ENCODE measurements around the gene C1orf87.

The C1orf87 gene

GRCh38 chr1:60066001-60066400, 7.6 kb downstream of the C1orf87 start:
- no peak overlapping the region for H3K27ac ChIP-seq (ENCODE audit: low read depth in 2 of 2, low read length in 2 of 2)
- H3K36me3 ChIP-seq (ENCODE audit: control insufficient read depth in 2 of 2, insufficient read depth in 2 of 2, low read length in 2 of 2) = no peaks in the 10 kb centered on the region
- H3K4me3 ChIP-seq (ENCODE audit: low read length in 2 of 2) = no peak overlapping the region
- H3K4me1 ChIP-seq (ENCODE audit: control insufficient read depth in 2 of 2, insufficient read depth in 2 of 2, low read length in 2 of 2) = no peaks in the 10 kb centered on the region
- H3K27me3 ChIP-seq (ENCODE audit: control insufficient read depth in 2 of 2, insufficient read depth in 2 of 2, low read length in 2 of 2) = no peaks in the 10 kb centered on the region
- H3K9me3 ChIP-seq (ENCODE audit: control insufficient read depth in 2 of 2, low read length in 2 of 2) = no peaks in the 10 kb centered on the region
- H3K9ac ChIP-seq (ENCODE audit: low read depth in 1 of 2, low read length in 2 of 2) = no peak overlapping the region

GRCh38 chr1:60065199-60065598, 8.4 kb downstream of the C1orf87 start:
- H3K27ac ChIP-seq (ENCODE audit: low read depth in 2 of 2, low read length in 2 of 2) = no peak overlapping the region
- no peaks in the 10 kb centered on the region for H3K9me3 ChIP-seq (ENCODE audit: control insufficient read depth in 2 of 2, low read length in 2 of 2)
- no peaks in the 10 kb centered on the region for H3K36me3 ChIP-seq (ENCODE audit: control insufficient read depth in 2 of 2, insufficient read depth in 2 of 2, low read length in 2 of 2)
- no peak overlapping the region for H3K4me3 ChIP-seq (ENCODE audit: low read length in 2 of 2)
- no peaks in the 10 kb centered on the region for H3K27me3 ChIP-seq (ENCODE audit: control insufficient read depth in 2 of 2, insufficient read depth in 2 of 2, low read length in 2 of 2)
- H3K4me1 ChIP-seq (ENCODE audit: control insufficient read depth in 2 of 2, insufficient read depth in 2 of 2, low read length in 2 of 2) = no peaks in the 10 kb centered on the region
- no peak overlapping the region for H3K9ac ChIP-seq (ENCODE audit: low read depth in 1 of 2, low read length in 2 of 2)

GRCh38 chr1:60063561-60063960, 10.0 kb downstream of the C1orf87 start:
- Histone ChIP-seq H3K4me1 (ENCODE audit: control insufficient read depth in 2 of 2, insufficient read depth in 2 of 2, low read length in 2 of 2) (no peaks in the 10 kb centered on the region), H3K4me3 (ENCODE audit: low read length in 2 of 2) (no peak overlapping the region), H3K36me3 (ENCODE audit: control insufficient read depth in 2 of 2, insufficient read depth in 2 of 2, low read length in 2 of 2) (no peaks in the 10 kb centered on the region), H3K9ac (ENCODE audit: low read depth in 1 of 2, low read length in 2 of 2) (no peak overlapping the region), H3K27me3 (ENCODE audit: control insufficient read depth in 2 of 2, insufficient read depth in 2 of 2, low read length in 2 of 2) (no peaks in the 10 kb centered on the region), H3K27ac (ENCODE audit: low read depth in 2 of 2, low read length in 2 of 2) (no peak overlapping the region), H3K9me3 (ENCODE audit: control insufficient read depth in 2 of 2, low read length in 2 of 2) (no peaks in the 10 kb centered on the region)

GRCh38 chr1:60059468-60059867, 14.1 kb downstream of the C1orf87 start:
- Histone ChIP-seq H3K9ac (ENCODE audit: low read depth in 1 of 2, low read length in 2 of 2) (no peak overlapping the region), H3K36me3 (ENCODE audit: control insufficient read depth in 2 of 2, insufficient read depth in 2 of 2, low read length in 2 of 2) (no peaks in the 10 kb centered on the region), H3K9me3 (ENCODE audit: control insufficient read depth in 2 of 2, low read length in 2 of 2) (no peaks in the 10 kb centered on the region), H3K4me3 (ENCODE audit: low read length in 2 of 2) (no peak overlapping the region), H3K4me1 (ENCODE audit: control insufficient read depth in 2 of 2, insufficient read depth in 2 of 2, low read length in 2 of 2) (no peaks in the 10 kb centered on the region), H3K27ac (ENCODE audit: low read depth in 2 of 2, low read length in 2 of 2) (no peak overlapping the region), H3K27me3 (ENCODE audit: control insufficient read depth in 2 of 2, insufficient read depth in 2 of 2, low read length in 2 of 2) (no peaks in the 10 kb centered on the region)

GRCh38 chr1:60055336-60055735, 18.2 kb downstream of the C1orf87 start:
- Histone ChIP-seq H3K4me1 (ENCODE audit: control insufficient read depth in 2 of 2, insufficient read depth in 2 of 2, low read length in 2 of 2) (no peaks in the 10 kb centered on the region), H3K9me3 (ENCODE audit: control insufficient read depth in 2 of 2, low read length in 2 of 2) (no peaks in the 10 kb centered on the region), H3K4me3 (ENCODE audit: low read length in 2 of 2) (no peak overlapping the region), H3K9ac (ENCODE audit: low read depth in 1 of 2, low read length in 2 of 2) (no peak overlapping the region), H3K27ac (ENCODE audit: low read depth in 2 of 2, low read length in 2 of 2) (no peak overlapping the region), H3K27me3 (ENCODE audit: control insufficient read depth in 2 of 2, insufficient read depth in 2 of 2, low read length in 2 of 2) (no peaks in the 10 kb centered on the region), H3K36me3 (ENCODE audit: control insufficient read depth in 2 of 2, insufficient read depth in 2 of 2, low read length in 2 of 2) (no peaks in the 10 kb centered on the region)

GRCh38 chr1:60054374-60054773, 19.2 kb downstream of the C1orf87 start:
- H3K4me3 ChIP-seq (ENCODE audit: low read length in 2 of 2) = no peak overlapping the region
- no peak overlapping the region for H3K27ac ChIP-seq (ENCODE audit: low read depth in 2 of 2, low read length in 2 of 2)
- no peaks in the 10 kb centered on the region for H3K9me3 ChIP-seq (ENCODE audit: control insufficient read depth in 2 of 2, low read length in 2 of 2)
- no peaks in the 10 kb centered on the region for H3K4me1 ChIP-seq (ENCODE audit: control insufficient read depth in 2 of 2, insufficient read depth in 2 of 2, low read length in 2 of 2)
- no peak overlapping the region for H3K9ac ChIP-seq (ENCODE audit: low read depth in 1 of 2, low read length in 2 of 2)
- no peaks in the 10 kb centered on the region for H3K27me3 ChIP-seq (ENCODE audit: control insufficient read depth in 2 of 2, insufficient read depth in 2 of 2, low read length in 2 of 2)
- no peaks in the 10 kb centered on the region for H3K36me3 ChIP-seq (ENCODE audit: control insufficient read depth in 2 of 2, insufficient read depth in 2 of 2, low read length in 2 of 2)

- no peaks in the 10 kb centered on the region for H3K9me3 ChIP-seq (ENCODE audit: control insufficient read depth in 2 of 2, low read length in 2 of 2)
- H3K36me3 ChIP-seq (ENCODE audit: control insufficient read depth in 2 of 2, insufficient read depth in 2 of 2, low read length in 2 of 2) = no peaks in the 10 kb centered on the region
- no peaks in the 10 kb centered on the region for H3K4me1 ChIP-seq (ENCODE audit: control insufficient read depth in 2 of 2, insufficient read depth in 2 of 2, low read length in 2 of 2)
- H3K27me3 ChIP-seq (ENCODE audit: control insufficient read depth in 2 of 2, insufficient read depth in 2 of 2, low read length in 2 of 2) = no peaks in the 10 kb centered on the region
- H3K27ac ChIP-seq (ENCODE audit: low read depth in 2 of 2, low read length in 2 of 2) = no peak overlapping the region
- no peak overlapping the region for H3K9ac ChIP-seq (ENCODE audit: low read depth in 1 of 2, low read length in 2 of 2)
- no peak overlapping the region for H3K4me3 ChIP-seq (ENCODE audit: low read length in 2 of 2)
Observed at GRCh38 chr1:60052601-60053000, 21.0 kb downstream of the C1orf87 start.

GRCh38 chr1:60051191-60051590, 22.4 kb downstream of the C1orf87 start:
- H3K36me3 ChIP-seq (ENCODE audit: control insufficient read depth in 2 of 2, insufficient read depth in 2 of 2, low read length in 2 of 2) = no peaks in the 10 kb centered on the region
- no peaks in the 10 kb centered on the region for H3K9me3 ChIP-seq (ENCODE audit: control insufficient read depth in 2 of 2, low read length in 2 of 2)
- H3K27me3 ChIP-seq (ENCODE audit: control insufficient read depth in 2 of 2, insufficient read depth in 2 of 2, low read length in 2 of 2) = no peaks in the 10 kb centered on the region
- H3K27ac ChIP-seq (ENCODE audit: low read depth in 2 of 2, low read length in 2 of 2) = no peak overlapping the region
- no peaks in the 10 kb centered on the region for H3K4me1 ChIP-seq (ENCODE audit: control insufficient read depth in 2 of 2, insufficient read depth in 2 of 2, low read length in 2 of 2)
- no peak overlapping the region for H3K4me3 ChIP-seq (ENCODE audit: low read length in 2 of 2)
- no peak overlapping the region for H3K9ac ChIP-seq (ENCODE audit: low read depth in 1 of 2, low read length in 2 of 2)

- no peak overlapping the region for H3K9ac ChIP-seq (ENCODE audit: low read depth in 1 of 2, low read length in 2 of 2)
- no peaks in the 10 kb centered on the region for H3K36me3 ChIP-seq (ENCODE audit: control insufficient read depth in 2 of 2, insufficient read depth in 2 of 2, low read length in 2 of 2)
- no peaks in the 10 kb centered on the region for H3K27me3 ChIP-seq (ENCODE audit: control insufficient read depth in 2 of 2, insufficient read depth in 2 of 2, low read length in 2 of 2)
- H3K27ac ChIP-seq (ENCODE audit: low read depth in 2 of 2, low read length in 2 of 2) = no peak overlapping the region
- no peaks in the 10 kb centered on the region for H3K9me3 ChIP-seq (ENCODE audit: control insufficient read depth in 2 of 2, low read length in 2 of 2)
- H3K4me1 ChIP-seq (ENCODE audit: control insufficient read depth in 2 of 2, insufficient read depth in 2 of 2, low read length in 2 of 2) = no peaks in the 10 kb centered on the region
- no peak overlapping the region for H3K4me3 ChIP-seq (ENCODE audit: low read length in 2 of 2)
Observed at GRCh38 chr1:60049188-60049587, 24.4 kb downstream of the C1orf87 start.

GRCh38 chr1:60044881-60045280, 28.7 kb downstream of the C1orf87 start:
- no peaks in the 10 kb centered on the region for H3K4me1 ChIP-seq (ENCODE audit: control insufficient read depth in 2 of 2, insufficient read depth in 2 of 2, low read length in 2 of 2)
- H3K4me3 ChIP-seq (ENCODE audit: low read length in 2 of 2) = no peak overlapping the region
- no peak overlapping the region for H3K27ac ChIP-seq (ENCODE audit: low read depth in 2 of 2, low read length in 2 of 2)
- H3K27me3 ChIP-seq (ENCODE audit: control insufficient read depth in 2 of 2, insufficient read depth in 2 of 2, low read length in 2 of 2) = no peaks in the 10 kb centered on the region
- H3K36me3 ChIP-seq (ENCODE audit: control insufficient read depth in 2 of 2, insufficient read depth in 2 of 2, low read length in 2 of 2) = no peaks in the 10 kb centered on the region
- H3K9ac ChIP-seq (ENCODE audit: low read depth in 1 of 2, low read length in 2 of 2) = no peak overlapping the region
- no peaks in the 10 kb centered on the region for H3K9me3 ChIP-seq (ENCODE audit: control insufficient read depth in 2 of 2, low read length in 2 of 2)

- no peak overlapping the region for H3K27ac ChIP-seq (ENCODE audit: low read depth in 2 of 2, low read length in 2 of 2)
- no peaks in the 10 kb centered on the region for H3K9me3 ChIP-seq (ENCODE audit: control insufficient read depth in 2 of 2, low read length in 2 of 2)
- H3K27me3 ChIP-seq (ENCODE audit: control insufficient read depth in 2 of 2, insufficient read depth in 2 of 2, low read length in 2 of 2) = no peaks in the 10 kb centered on the region
- H3K9ac ChIP-seq (ENCODE audit: low read depth in 1 of 2, low read length in 2 of 2) = no peak overlapping the region
- no peaks in the 10 kb centered on the region for H3K36me3 ChIP-seq (ENCODE audit: control insufficient read depth in 2 of 2, insufficient read depth in 2 of 2, low read length in 2 of 2)
- H3K4me3 ChIP-seq (ENCODE audit: low read length in 2 of 2) = no peak overlapping the region
- H3K4me1 ChIP-seq (ENCODE audit: control insufficient read depth in 2 of 2, insufficient read depth in 2 of 2, low read length in 2 of 2) = no peaks in the 10 kb centered on the region
Observed at GRCh38 chr1:60041783-60042182, 31.8 kb downstream of the C1orf87 start.
